ENCODE data around the gene SLC28A1.

DNA sequence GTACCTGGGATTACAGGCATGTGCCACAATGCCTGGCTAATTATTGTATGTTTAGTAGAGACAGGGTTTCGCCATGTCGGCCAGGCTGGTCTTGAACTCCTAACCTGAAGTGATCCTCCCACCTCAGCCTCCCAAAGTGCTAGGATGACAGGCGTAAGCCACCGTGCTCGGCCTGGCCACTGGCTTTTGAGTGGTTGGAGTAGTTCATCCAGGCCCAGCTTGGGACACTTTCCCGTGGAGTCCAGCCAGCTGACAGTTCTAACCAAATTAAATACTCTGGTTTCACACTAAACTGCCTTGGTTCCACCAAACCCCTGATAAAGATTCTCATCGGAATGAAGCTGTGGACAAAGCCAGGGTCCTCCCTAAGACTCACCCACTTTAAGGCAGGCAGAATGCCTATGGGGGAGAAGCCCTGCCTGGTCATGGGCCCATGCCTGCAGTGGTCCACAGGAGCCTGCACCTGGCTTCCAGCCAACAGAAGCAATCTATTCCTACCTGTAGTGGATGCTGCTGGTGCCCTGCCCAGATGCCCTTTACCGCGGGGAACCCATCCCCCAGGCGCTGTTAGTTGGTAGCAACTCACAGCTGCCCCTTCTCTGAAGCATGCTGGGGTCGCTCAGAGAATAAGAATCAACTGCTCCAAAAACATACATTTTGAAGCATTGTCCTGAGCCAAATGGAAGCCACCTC lies 5.2 kb upstream of the SLC28A1 start:
- TF ChIP-seq EZH2 (IDR thresholded peaks at IDR 0.05; ENCODE audit: borderline replicate concordance, low read depth, low read length, severe bottlenecking), result no peak
- TF ChIP-seq, protein P1, sequence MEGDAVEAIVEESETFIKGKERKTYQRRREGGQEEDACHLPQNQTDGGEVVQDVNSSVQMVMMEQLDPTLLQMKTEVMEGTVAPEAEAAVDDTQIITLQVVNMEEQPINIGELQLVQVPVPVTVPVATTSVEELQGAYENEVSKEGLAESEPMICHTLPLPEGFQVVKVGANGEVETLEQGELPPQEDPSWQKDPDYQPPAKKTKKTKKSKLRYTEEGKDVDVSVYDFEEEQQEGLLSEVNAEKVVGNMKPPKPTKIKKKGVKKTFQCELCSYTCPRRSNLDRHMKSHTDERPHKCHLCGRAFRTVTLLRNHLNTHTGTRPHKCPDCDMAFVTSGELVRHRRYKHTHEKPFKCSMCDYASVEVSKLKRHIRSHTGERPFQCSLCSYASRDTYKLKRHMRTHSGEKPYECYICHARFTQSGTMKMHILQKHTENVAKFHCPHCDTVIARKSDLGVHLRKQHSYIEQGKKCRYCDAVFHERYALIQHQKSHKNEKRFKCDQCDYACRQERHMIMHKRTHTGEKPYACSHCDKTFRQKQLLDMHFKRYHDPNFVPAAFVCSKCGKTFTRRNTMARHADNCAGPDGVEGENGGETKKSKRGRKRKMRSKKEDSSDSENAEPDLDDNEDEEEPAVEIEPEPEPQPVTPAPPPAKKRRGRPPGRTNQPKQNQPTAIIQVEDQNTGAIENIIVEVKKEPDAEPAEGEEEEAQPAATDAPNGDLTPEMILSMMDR (IDR thresholded peaks at IDR 0.05; ENCODE audit: borderline replicate concordance, extremely low read depth, low read length, poor library complexity, severe bottlenecking), result no peak

Measured in DND-41 (cell line).